K562 (cell line): ENCODE results near the gene DAPK2. TPM values are rescaled to one million over a fixed set of nuclear protein-coding genes. Genes with fewer than 3 reads are reported as not detected.

ENCODE experiments used
- ARID1B ChIP-seq: fragments of 450-650 bp; IDR thresholded peaks from 2 replicates; pipeline ENCODE4 v1.6.1; 2016; ENCODE audit warnings: antibody characterized with exemption, mild to moderate bottlenecking, inconsistent platforms
- BRCA1 ChIP-seq, 2 experiments: fragments of 450-650 bp in 1 of 2; sonication (generic) in 1 of 2; formaldehyde crosslinking in 1 of 2; IDR thresholded peaks; 2 replicates each; pipeline versions ENCODE4 v1.5.0 to v1.6.1; 2017 to 2020; ENCODE audit warnings: mild to moderate bottlenecking in 1 of 2, missing genetic modification reagents in 1 of 2
- C11orf30 ChIP-seq: fragments of 450-650 bp; IDR thresholded peaks from 2 replicates; pipeline ENCODE4 v1.6.1; 2016; ENCODE audit warnings: low read depth, mild to moderate bottlenecking
- CBFA2T2 ChIP-seq: fragments of 450-650 bp; conservative IDR thresholded peaks from 2 replicates; pipeline ENCODE4 v1.6.1; 2017; ENCODE audit warnings: mild to moderate bottlenecking
- CBX1 ChIP-seq: sonication (generic); IDR thresholded peaks from 2 replicates; pipeline ENCODE4 v1.6.1; 2016; ENCODE audit warnings: antibody characterized with exemption, low read depth, mild to moderate bottlenecking
- COPS2 ChIP-seq: fragments of 450-650 bp; conservative IDR thresholded peaks from 2 replicates; pipeline ENCODE4 v1.6.1; 2016; ENCODE audit warnings: mild to moderate bottlenecking, moderate library complexity
- DACH1 ChIP-seq: fragments of 450-650 bp; IDR thresholded peaks from 2 replicates; pipeline ENCODE4 v1.6.1; 2018; ENCODE audit not compliant: partially characterized antibody
- FOS ChIP-seq: IDR thresholded peaks from 3 replicates; pipeline ENCODE4 v1.6.1; 2011; ENCODE audit not compliant: insufficient read length; ENCODE audit errors: extremely low read depth
- GTF2F1 ChIP-seq: IDR thresholded peaks from 2 replicates; pipeline ENCODE4 v1.6.1; 2011; ENCODE audit warnings: low read depth, low read length, improper control_type of control experiment
- NR1H2 ChIP-seq: sonication (generic); formaldehyde crosslinking; IDR thresholded peaks from 2 replicates; pipeline ENCODE4 v1.4.0; 2020; ENCODE audit warnings: mild to moderate bottlenecking, missing genetic modification reagents
- POLR2AphosphoS5 ChIP-seq: IDR thresholded peaks from 2 replicates; pipeline ENCODE4 v1.6.1; 2011; ENCODE audit warnings: mild to moderate bottlenecking, low read depth, low read length, moderate library complexity; ENCODE audit not compliant: control insufficient read depth, insufficient read depth
- PTBP1 ChIP-seq: fragments of 200-400 bp; formaldehyde crosslinking; IDR thresholded peaks from 2 replicates; pipeline ENCODE4 v1.6.1; 2017; ENCODE audit warnings: low read depth, low read length
- RAD51 ChIP-seq: fragments of 450-650 bp; IDR thresholded peaks from 2 replicates; pipeline ENCODE4 v1.7.1; 2016; ENCODE audit warnings: low read depth, mild to moderate bottlenecking, borderline replicate concordance
- RBM17 ChIP-seq: fragments of 200-400 bp; formaldehyde crosslinking; IDR thresholded peaks from 2 replicates; pipeline ENCODE4 v1.6.1; 2017; ENCODE audit warnings: low read depth, mild to moderate bottlenecking, low read length, borderline replicate concordance
- RCOR1 ChIP-seq, 2 experiments: IDR thresholded peaks; 2 replicates each; pipeline ENCODE4 v1.6.1; 2012; ENCODE audit warnings: low read depth in 2 of 2, low read length in 2 of 2, borderline replicate concordance in 1 of 2, improper control_type of control experiment in 1 of 2
- SMC3 ChIP-seq: conservative IDR thresholded peaks from 2 replicates; pipeline ENCODE4 v1.6.1; 2011; ENCODE audit warnings: low read depth, low read length, improper control_type of control experiment; ENCODE audit not compliant: insufficient read depth
- TAF9B ChIP-seq: fragments of 450-650 bp; IDR thresholded peaks from 2 replicates; pipeline ENCODE4 v1.6.1; 2018; ENCODE audit warnings: mild to moderate bottlenecking; ENCODE audit not compliant: partially characterized antibody
- TGIF2 ChIP-seq: sonication (generic); formaldehyde crosslinking; IDR thresholded peaks from 2 replicates; pipeline ENCODE4 v1.8.1; 2022; ENCODE audit warnings: mild to moderate bottlenecking, missing genetic modification reagents, moderate library complexity
- U2AF2 ChIP-seq: fragments of 200-400 bp; formaldehyde crosslinking; optimal IDR thresholded peaks from 2 replicates; pipeline ENCODE3; 2017; ENCODE audit warnings: low read depth, mild to moderate bottlenecking, low read length
- ZNF551 ChIP-seq: fragments of 250-450 bp; sonication (Bioruptor Pico); IDR thresholded peaks from 2 replicates; pipeline ENCODE4 v1.5.0; 2021; ENCODE audit warnings: mild to moderate bottlenecking, moderate library complexity
- ZNF717 ChIP-seq: fragments of 250-450 bp; sonication (Bioruptor Pico); IDR thresholded peaks from 2 replicates; pipeline ENCODE4 v1.5.0; 2021
- polyA plus RNA-seq, 8 experiments: library from polyadenylated mRNA; depleted of rRNA in 4 of 8; stranded (reverse) in 5 of 8; unstranded in 3 of 8; fragments of >200 nt; fragmentation: Nextera tagmentation in 2 of 8; fragmentation: Illumina TruSeq in 1 of 8; extraction: Ambion mirVana in 2 of 8; extraction: Trizol in 1 of 8; gene quantifications; 2 replicates each; pipeline versions ENCODE4 v1.2.1 to v1.2.3, GENCODE V29; 2011 to 2014; ENCODE audit warnings: inconsistent platforms in 1 of 8, missing spikeins in 1 of 8
- total RNA-seq, 7 experiments: library from RNA; depleted of rRNA in 6 of 7; stranded (reverse); fragments of >200 nt in 6 of 7; fragmentation: Illumina TruSeq in 2 of 7; extraction: Trizol in 2 of 7; gene quantifications; 2 replicates each; pipeline versions ENCODE4 v1.2.1 to v1.2.3, GENCODE V29; 2011 to 2021; ENCODE audit warnings: low replicate concordance in 1 of 7
- TF ChIP-seq, protein P1 (sequence below), 2 experiments: fragments of 450-650 bp; IDR thresholded peaks; 2 replicates each; pipeline ENCODE4 v1.6.1; 2018; ENCODE audit warnings: mild to moderate bottlenecking in 2 of 2, low read depth in 1 of 2; ENCODE audit not compliant: partially characterized antibody in 2 of 2
- TF ChIP-seq, protein P2 (sequence below): sonication (generic); formaldehyde crosslinking; IDR thresholded peaks from 2 replicates; pipeline ENCODE4 v1.8.1; 2023; ENCODE audit warnings: mild to moderate bottlenecking, missing genetic modification reagents
- TF ChIP-seq, protein P3 (sequence below): fragments of 250-450 bp; sonication (Bioruptor Pico); IDR thresholded peaks from 2 replicates; pipeline ENCODE4 v1.8.0; 2022; ENCODE audit warnings: moderate library complexity, mild to moderate bottlenecking, inconsistent platforms

The DAPK2 gene
- total and polyA plus RNA-seq, 9 of the 15 experiments (the other 6 are each of a cell fraction or from before 2014, with no cell fraction given): 0.14 to 5.2 (median 2.2) TPM

DNA sequence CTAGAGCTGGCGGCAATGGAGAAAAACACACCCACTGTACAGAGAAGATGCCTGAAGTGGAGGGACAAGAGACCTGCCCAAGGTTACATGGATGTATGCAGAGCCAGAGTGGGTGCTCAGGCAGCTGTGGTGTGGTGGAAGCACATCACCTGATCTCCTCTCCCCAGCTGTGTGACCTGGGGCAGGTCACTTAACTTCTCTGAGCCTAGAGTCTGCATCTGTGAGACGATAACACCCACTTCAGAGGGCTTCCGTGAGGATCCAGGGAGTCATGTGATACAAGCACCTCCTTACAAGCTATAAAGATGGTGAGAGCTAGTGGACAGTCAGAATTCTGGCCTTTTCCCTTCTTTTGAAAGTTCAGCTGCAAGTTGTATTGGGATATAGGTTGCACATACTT is 157.5 kb downstream of the DAPK2 start (continued):
- TF ChIP-seq, protein P1, sequence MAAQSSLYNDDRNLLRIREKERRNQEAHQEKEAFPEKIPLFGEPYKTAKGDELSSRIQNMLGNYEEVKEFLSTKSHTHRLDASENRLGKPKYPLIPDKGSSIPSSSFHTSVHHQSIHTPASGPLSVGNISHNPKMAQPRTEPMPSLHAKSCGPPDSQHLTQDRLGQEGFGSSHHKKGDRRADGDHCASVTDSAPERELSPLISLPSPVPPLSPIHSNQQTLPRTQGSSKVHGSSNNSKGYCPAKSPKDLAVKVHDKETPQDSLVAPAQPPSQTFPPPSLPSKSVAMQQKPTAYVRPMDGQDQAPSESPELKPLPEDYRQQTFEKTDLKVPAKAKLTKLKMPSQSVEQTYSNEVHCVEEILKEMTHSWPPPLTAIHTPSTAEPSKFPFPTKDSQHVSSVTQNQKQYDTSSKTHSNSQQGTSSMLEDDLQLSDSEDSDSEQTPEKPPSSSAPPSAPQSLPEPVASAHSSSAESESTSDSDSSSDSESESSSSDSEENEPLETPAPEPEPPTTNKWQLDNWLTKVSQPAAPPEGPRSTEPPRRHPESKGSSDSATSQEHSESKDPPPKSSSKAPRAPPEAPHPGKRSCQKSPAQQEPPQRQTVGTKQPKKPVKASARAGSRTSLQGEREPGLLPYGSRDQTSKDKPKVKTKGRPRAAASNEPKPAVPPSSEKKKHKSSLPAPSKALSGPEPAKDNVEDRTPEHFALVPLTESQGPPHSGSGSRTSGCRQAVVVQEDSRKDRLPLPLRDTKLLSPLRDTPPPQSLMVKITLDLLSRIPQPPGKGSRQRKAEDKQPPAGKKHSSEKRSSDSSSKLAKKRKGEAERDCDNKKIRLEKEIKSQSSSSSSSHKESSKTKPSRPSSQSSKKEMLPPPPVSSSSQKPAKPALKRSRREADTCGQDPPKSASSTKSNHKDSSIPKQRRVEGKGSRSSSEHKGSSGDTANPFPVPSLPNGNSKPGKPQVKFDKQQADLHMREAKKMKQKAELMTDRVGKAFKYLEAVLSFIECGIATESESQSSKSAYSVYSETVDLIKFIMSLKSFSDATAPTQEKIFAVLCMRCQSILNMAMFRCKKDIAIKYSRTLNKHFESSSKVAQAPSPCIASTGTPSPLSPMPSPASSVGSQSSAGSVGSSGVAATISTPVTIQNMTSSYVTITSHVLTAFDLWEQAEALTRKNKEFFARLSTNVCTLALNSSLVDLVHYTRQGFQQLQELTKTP (IDR thresholded peaks at IDR 0.05; ENCODE audit: low read depth in 1 of 2, partially characterized antibody in 2 of 2): no peak
- TF ChIP-seq GTF2F1 (no peak), C11orf30 (no peak), ZNF717 (no peak), POLR2AphosphoS5 (no peak), SMC3 (no peak), DACH1 (peak; percentile 62), NR1H2 (CRISPR knock-in tag) (no peak), ZNF551 (CRISPR knock-in tag) (no peak), RCOR1 (IDR thresholded peaks at IDR 0.05; ENCODE audit: borderline replicate concordance in 1 of 2, low read depth in 2 of 2, low read length in 2 of 2) (0 out of 4 replicates have a peak, but pooled peaks of 1 of the 2 experiments have one; percentile 47), CBFA2T2 (0 out of 2 replicates have a peak, but pooled peaks have one; percentile 34), ARID1B (no peak), RBM17 (no peak), PTBP1 (0 out of 2 replicates have a peak, but pooled peaks have one; percentile 75), COPS2 (no peak), U2AF2 (no peak), CBX1 (no peak), TAF9B (no peak), RAD51 (peak; percentile 52; the same call in 1 of the 2 replicates), FOS (no peak), TGIF2 (CRISPR knock-in tag) (no peak), BRCA1 (IDR thresholded peaks at IDR 0.05) (no peak), BRCA1 (CRISPR knock-in tag; IDR thresholded peaks at IDR 0.05) (no peak)
- TF ChIP-seq, protein P2, sequence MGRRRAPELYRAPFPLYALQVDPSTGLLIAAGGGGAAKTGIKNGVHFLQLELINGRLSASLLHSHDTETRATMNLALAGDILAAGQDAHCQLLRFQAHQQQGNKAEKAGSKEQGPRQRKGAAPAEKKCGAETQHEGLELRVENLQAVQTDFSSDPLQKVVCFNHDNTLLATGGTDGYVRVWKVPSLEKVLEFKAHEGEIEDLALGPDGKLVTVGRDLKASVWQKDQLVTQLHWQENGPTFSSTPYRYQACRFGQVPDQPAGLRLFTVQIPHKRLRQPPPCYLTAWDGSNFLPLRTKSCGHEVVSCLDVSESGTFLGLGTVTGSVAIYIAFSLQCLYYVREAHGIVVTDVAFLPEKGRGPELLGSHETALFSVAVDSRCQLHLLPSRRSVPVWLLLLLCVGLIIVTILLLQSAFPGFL (CRISPR knock-in tag): no peak
- TF ChIP-seq, protein P3, sequence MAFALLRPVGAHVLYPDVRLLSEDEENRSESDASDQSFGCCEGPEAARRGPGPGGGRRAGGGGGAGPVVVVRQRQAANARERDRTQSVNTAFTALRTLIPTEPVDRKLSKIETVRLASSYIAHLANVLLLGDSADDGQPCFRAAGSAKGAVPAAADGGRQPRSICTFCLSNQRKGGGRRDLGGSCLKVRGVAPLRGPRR (CRISPR knock-in tag): no peak
